Spleen (tissue), 11 donors: ENCODE data around the gene CRYGN. TPM values are rescaled to one million over a fixed set of nuclear protein-coding genes. Genes with fewer than 3 reads are reported as not detected.

Experiments
- DNase-seq: peaks from one replicate; pipeline ENCODE4 v3.0.0-alpha.2; 2020
- H3K27ac ChIP-seq, 8 donors: fragments of 200-600 bp; sonication (generic) in 7 of 8; 1 replicate in 4 of 8; 2 replicates in 4 of 8; pipeline versions ENCODE4 v1.5.0 to v1.8.0; 2016 to 2021; ENCODE audit warnings: inconsistent platforms in 4 of 8, mild to moderate bottlenecking in 4 of 8, moderate library complexity in 1 of 8
- H3K27me3 ChIP-seq, 7 donors: fragments of 200-600 bp; sonication (generic) in 6 of 7; replicated peaks in 1 of 7; 1 replicate in 4 of 7; 2 replicates in 3 of 7; pipeline versions ENCODE4 v1.5.0 to v1.8.0; 2016 to 2021; ENCODE audit warnings: inconsistent platforms in 3 of 7, mild to moderate bottlenecking in 1 of 7
- H3K36me3 ChIP-seq, 6 donors: fragments of 200-600 bp; sonication (generic) in 5 of 6; 1 replicate in 4 of 6; 2 replicates in 2 of 6; pipeline versions ENCODE4 v1.5.0 to v1.8.0; 2016 to 2021; ENCODE audit warnings: inconsistent platforms in 2 of 6
- H3K4me1 ChIP-seq, 6 donors: fragments of 200-600 bp; sonication (generic) in 5 of 6; 1 replicate in 3 of 6; 2 replicates in 3 of 6; pipeline versions ENCODE4 v1.5.0 to v1.8.0; 2016 to 2021; ENCODE audit warnings: inconsistent platforms in 3 of 6
- H3K4me3 ChIP-seq, 8 donors: fragments of 200-600 bp; sonication (generic) in 7 of 8; 1 replicate in 4 of 8; 2 replicates in 4 of 8; pipeline versions ENCODE4 v1.5.0 to v1.8.0; 2016 to 2021; ENCODE audit warnings: inconsistent platforms in 4 of 8, mild to moderate bottlenecking in 4 of 8, moderate library complexity in 2 of 8
- H3K9me3 ChIP-seq, 8 donors: fragments of 200-600 bp; sonication (generic) in 7 of 8; 1 replicate in 4 of 8; 2 replicates in 4 of 8; pipeline versions ENCODE4 v1.5.0 to v1.8.0; 2016 to 2021; ENCODE audit warnings: inconsistent platforms in 4 of 8
- CTCF ChIP-seq, 11 experiments: fragments of 200-600 bp in 7 of 11; fragments of 450-650 bp in 4 of 11; sonication (generic) in 4 of 11; IDR thresholded peaks in 8 of 11; conservative IDR thresholded peaks in 3 of 11; 1 replicate in 7 of 11; 2 replicates in 4 of 11; pipeline versions ENCODE4 v1.4.0 to v1.8.0; 2016 to 2021; ENCODE audit warnings: antibody characterized with exemption in 11 of 11, inconsistent platforms in 4 of 11, mild to moderate bottlenecking in 1 of 11
- POLR2A ChIP-seq, 3 donors: fragments of 450-650 bp; IDR thresholded peaks; one replicate each; pipeline ENCODE4 v1.5.1; 2017; ENCODE audit warnings: antibody characterized with exemption in 3 of 3, mild to moderate bottlenecking in 1 of 3
- POLR2AphosphoS5 ChIP-seq, 3 donors: sonication (generic); formaldehyde crosslinking; IDR thresholded peaks; one replicate each; pipeline ENCODE4 v1.5.1; 2017; ENCODE audit warnings: antibody characterized with exemption in 3 of 3
- WGBS, 5 donors: extraction: QIAGEN DNeasy Blood & Tissue Kit in 3 of 5; methylation state at CpG; one replicate each; pipeline versions ENCODE4 v1.1.5 to v1.1.7; 2013 to 2018; 5-methylcytosine and 5-hydroxymethylcytosine counted together
- intact Hi-C: fragments of 100-400 bp; cut with DNase I; formaldehyde crosslinking; loops from one replicate; pipeline ENCODE4 v1.15.0; 2023; ENCODE audit warnings: low total_unique reads
- polyA plus RNA-seq, 3 donors: library from polyadenylated mRNA; stranded (reverse); fragments of 200-250 nt; gene quantifications; one replicate each; pipeline ENCODE4 v1.2.1, GENCODE V29; 2013
- total RNA-seq, 7 donors: library from RNA; depleted of rRNA in 3 of 7; stranded (reverse); fragments of >200 nt in 3 of 7; fragmentation: NEBNext Ultra II Directional in 4 of 7; extraction: Animal tissue kit (Norgen Biotek cat#: 25700) in 4 of 7; gene quantifications; one replicate each; pipeline versions ENCODE4 v1.1.0 to v1.2.1, GENCODE V29; 2016 to 2021
- donor health status: healthy with polysubstance abuse.
- donor health status: DM: no; HTN: no; CAD: no; lungs with moderate emphysema.
- donor health status: DM: no; HTN: no; CAD: no.
- donor health status: Bipolar disorder and iron deficiency.
- donor health status: healthy.
- donor health status: DM: no; HTN: no; CAD: no.
- donor health status: DM: yes; HTN: yes; CAD: no.

CRYGN gene
- total and polyA plus RNA-seq, 10 donors: 0.17 to 2.5 (median 0.32) TPM; not detected in 1

DNA sequence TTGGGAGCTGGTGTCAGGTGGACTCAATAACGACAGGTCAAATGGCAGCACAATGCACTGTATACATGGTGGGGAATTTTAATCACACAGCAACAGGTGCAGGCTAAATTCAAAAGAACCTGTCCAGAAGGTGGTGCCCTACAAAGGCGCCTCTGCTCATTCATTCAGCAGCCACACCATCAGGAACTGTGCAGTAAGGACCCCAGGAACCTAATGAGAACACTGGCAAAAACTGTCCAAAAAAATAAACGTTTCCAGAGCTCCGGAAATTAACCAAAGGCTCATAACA is 21.9 kb upstream of the CRYGN start:
- Histone ChIP-seq H3K4me1 (peaks cover 3 to 21% (median 11%) of the 10 kb centered on the region in 6 donors), H3K36me3 (peaks cover 0 to 36% (median 22%) of the 10 kb centered on the region in 6 donors), H3K27ac (peak overlapping the region in 2 of 8 donors; percentile 73 to 82), H3K9me3 (peaks cover 0 to 27% (median 21%) of the 10 kb centered on the region in 8 donors), H3K27me3 (peaks cover 0 to 9% (median 0%) of the 10 kb centered on the region in 7 donors), H3K4me3 (no peak overlapping the region)
- TF ChIP-seq POLR2A (IDR thresholded peaks at IDR 0.05): no peak
- TF ChIP-seq POLR2AphosphoS5 (IDR thresholded peaks at IDR 0.05): no peak
- TF ChIP-seq CTCF (IDR thresholded peaks at IDR 0.05 in 8 of 11, conservative IDR thresholded peaks at IDR 0.05 in 3 of 11): no peak
- no peak for DNase-seq
- 77 to 93% (median 86%) methylated on average over 4 of the region's 4 CpGs for WGBS, 5 donors
- intact Hi-C loops: no loop called here

GRCh38 chr7:151461096-151461941 is 21.4 kb upstream of the CRYGN start:
- DNase-seq: no peak
- TF ChIP-seq POLR2A (IDR thresholded peaks at IDR 0.05) (no peak), POLR2AphosphoS5 (IDR thresholded peaks at IDR 0.05) (no peak), CTCF (IDR thresholded peaks at IDR 0.05 in 8 of 11, conservative IDR thresholded peaks at IDR 0.05 in 3 of 11) (no peak)
- Histone ChIP-seq H3K4me1 (peaks cover 3 to 21% (median 11%) of the 10 kb centered on the region in 6 donors), H3K27ac (peak overlapping the region in 5 of 8 donors; percentile 63 to 82 (median 73)), H3K4me3 (no peak overlapping the region), H3K36me3 (peaks cover 0 to 30% (median 19%) of the 10 kb centered on the region in 6 donors), H3K27me3 (peaks cover 0 to 9% (median 0%) of the 10 kb centered on the region in 7 donors), H3K9me3 (peaks cover 0 to 27% (median 21%) of the 10 kb centered on the region in 8 donors)
- 85 to 93% (median 88%) methylated on average over 6 of the region's 6 CpGs for WGBS, 5 donors
- intact Hi-C loops: no loop called here

DNA sequence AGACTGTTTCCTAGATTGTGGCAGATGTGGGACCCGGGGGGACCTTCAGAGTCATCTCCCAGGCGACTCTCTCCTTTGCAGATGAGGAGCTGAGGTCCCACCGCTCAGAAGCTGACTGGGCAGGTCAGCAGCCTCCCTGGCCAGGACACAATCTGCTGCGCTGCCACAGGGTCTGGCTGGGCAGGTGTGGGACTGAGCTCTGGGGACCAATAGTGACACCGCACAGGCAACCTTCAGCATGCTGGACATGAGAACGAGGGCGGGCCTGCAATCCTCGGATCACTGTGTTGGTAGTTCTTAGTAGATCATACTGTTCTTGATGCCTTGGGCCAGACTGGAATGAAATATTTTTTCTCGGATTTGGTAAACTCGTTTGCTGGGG is 20.5 kb upstream of the CRYGN start:
- Histone ChIP-seq H3K4me3 (no peak overlapping the region), H3K9me3 (peaks cover 0 to 27% (median 21%) of the 10 kb centered on the region in 8 donors), H3K27ac (peak overlapping the region in 7 of 8 donors; percentile 63 to 82 (median 65)), H3K4me1 (peaks cover 3 to 21% (median 11%) of the 10 kb centered on the region in 6 donors), H3K27me3 (peaks cover 0 to 9% (median 0%) of the 10 kb centered on the region in 7 donors), H3K36me3 (peaks cover 0 to 22% (median 10%) of the 10 kb centered on the region in 6 donors)
- intact Hi-C loops: no loop called here
- TF ChIP-seq POLR2A (IDR thresholded peaks at IDR 0.05) (no peak), CTCF (IDR thresholded peaks at IDR 0.05 in 8 of 11, conservative IDR thresholded peaks at IDR 0.05 in 3 of 11) (no peak), POLR2AphosphoS5 (IDR thresholded peaks at IDR 0.05) (peak in 1 of 3 donors; percentile 51)
- 73 to 85% (median 81%) methylated on average over 8 to 10 of the region's 10 CpGs for WGBS, 5 donors
- DNase-seq: no peak
